ENCODE measurements around the gene IDH1. TPM values are rescaled to one million over a fixed set of nuclear protein-coding genes. Genes with fewer than 3 reads are reported as not detected.

Gene IDH1
- total and polyA plus RNA-seq, 3 donors from 2014 or later: 80.0 to 120 (median 93.4) TPM

- no peaks in the 10 kb centered on the region for H3K36me3 ChIP-seq (ENCODE audit: low read depth, missing control alignments)
- peaks cover 22% of the 10 kb centered on the region for H3K4me1 ChIP-seq
- no peak overlapping the region for H3K27ac ChIP-seq
- DNase-seq: no peak
- TF ChIP-seq POLR2A (IDR thresholded peaks at IDR 0.05) (no peak), CTCF (IDR thresholded peaks at IDR 0.05) (no peak)
- H3K9me3 ChIP-seq: no peaks in the 10 kb centered on the region
- intact Hi-C loops (cut with DNase I; ENCODE audit: low total_unique reads): no loop called here
- 90 to 98% methylated on average over 4 of the region's 4 CpGs for WGBS, 2 donors
- no peaks in the 10 kb centered on the region for H3K27me3 ChIP-seq
- H3K4me3 ChIP-seq: no peak overlapping the region
Measured at GRCh38 chr2:208251098-208251497, 3.8 kb downstream of the IDH1 start.

- WGBS, 2 donors: 77 to 83% methylated on average over 2 of the region's 2 CpGs
- Histone ChIP-seq H3K4me3 (no peak overlapping the region), H3K27me3 (no peaks in the 10 kb centered on the region), H3K36me3 (ENCODE audit: low read depth, missing control alignments) (no peaks in the 10 kb centered on the region), H3K9me3 (no peaks in the 10 kb centered on the region), H3K4me1 (peaks cover 22% of the 10 kb centered on the region), H3K27ac (no peak overlapping the region)
- TF ChIP-seq CTCF (IDR thresholded peaks at IDR 0.05) (no peak), POLR2A (IDR thresholded peaks at IDR 0.05) (no peak)
- intact Hi-C loops (cut with DNase I; ENCODE audit: low total_unique reads): no loop called here
- no peak for DNase-seq
Measured at GRCh38 chr2:208250388-208250787, 4.5 kb downstream of the IDH1 start.

GRCh38 chr2:208249296-208249695 lies 5.6 kb downstream of the IDH1 start:
- Histone ChIP-seq H3K4me3 (no peak overlapping the region), H3K4me1 (peaks cover 22% of the 10 kb centered on the region), H3K27ac (no peak overlapping the region), H3K36me3 (ENCODE audit: low read depth, missing control alignments) (no peaks in the 10 kb centered on the region), H3K27me3 (no peaks in the 10 kb centered on the region), H3K9me3 (no peaks in the 10 kb centered on the region)
- no peak for TF ChIP-seq POLR2A (IDR thresholded peaks at IDR 0.05)
- TF ChIP-seq CTCF (IDR thresholded peaks at IDR 0.05): no peak
- DNase-seq: no peak
- intact Hi-C loops (cut with DNase I; ENCODE audit: low total_unique reads): no loop called here
- WGBS, 2 donors: 96 to 100% methylated on average over 2 of the region's 2 CpGs

- TF ChIP-seq POLR2A (IDR thresholded peaks at IDR 0.05): no peak
- no peak for TF ChIP-seq CTCF (IDR thresholded peaks at IDR 0.05)
- Histone ChIP-seq H3K4me3 (no peak overlapping the region), H3K36me3 (ENCODE audit: low read depth, missing control alignments) (no peaks in the 10 kb centered on the region), H3K27me3 (no peaks in the 10 kb centered on the region), H3K4me1 (peaks cover 19% of the 10 kb centered on the region), H3K27ac (no peak overlapping the region), H3K9me3 (no peaks in the 10 kb centered on the region)
- intact Hi-C loops (cut with DNase I; ENCODE audit: low total_unique reads): no loop called here
- WGBS, 2 donors: 86 to 90% methylated on average over 3 of the region's 3 CpGs
- no peak for DNase-seq
Measured at GRCh38 chr2:208248601-208249000, 6.3 kb downstream of the IDH1 start.

- DNase-seq: no peak
- Histone ChIP-seq H3K9me3 (no peaks in the 10 kb centered on the region), H3K4me3 (no peak overlapping the region), H3K27ac (no peak overlapping the region), H3K27me3 (no peaks in the 10 kb centered on the region), H3K36me3 (ENCODE audit: low read depth, missing control alignments) (no peaks in the 10 kb centered on the region), H3K4me1 (peaks cover 2% of the 10 kb centered on the region)
- 91 to 99% methylated on average over 3 of the region's 3 CpGs for WGBS, 2 donors
- TF ChIP-seq POLR2A (IDR thresholded peaks at IDR 0.05): no peak
- no peak for TF ChIP-seq CTCF (IDR thresholded peaks at IDR 0.05)
- intact Hi-C loops (cut with DNase I; ENCODE audit: low total_unique reads): no loop called here
Measured at GRCh38 chr2:208245746-208246145, 9.1 kb downstream of the IDH1 start.

All from testis (tissue), 3 donors.